AG10803 (cell line): ENCODE data around the gene KLF1.

ENCODE experiments used
- DNase-seq: peaks from one replicate; pipeline ENCODE4 v3.0.0; 2010; ENCODE audit warnings: low read depth
- H3K4me3 ChIP-seq: 2 replicates; pipeline ENCODE4 v1.5.1; 2011; ENCODE audit warnings: mild to moderate bottlenecking, low read length, control low read depth
- TF ChIP-seq, protein P1 (sequence below): conservative IDR thresholded peaks from 2 replicates; pipeline ENCODE4 v1.5.1; 2011; ENCODE audit warnings: mild to moderate bottlenecking, low read length, control low read depth, inconsistent platforms

The KLF1 gene

GRCh38 chr19:12886969-12887747 lies at the start of gene KLF1:
KLF1 (minus strand) TSS chr19:12887201; CDS start chr19:12887140, 61 bp downstream.
- H3K4me3 ChIP-seq = no peak within 1 kb of the TSS
- no peak for DNase-seq
- TF ChIP-seq, protein P1, sequence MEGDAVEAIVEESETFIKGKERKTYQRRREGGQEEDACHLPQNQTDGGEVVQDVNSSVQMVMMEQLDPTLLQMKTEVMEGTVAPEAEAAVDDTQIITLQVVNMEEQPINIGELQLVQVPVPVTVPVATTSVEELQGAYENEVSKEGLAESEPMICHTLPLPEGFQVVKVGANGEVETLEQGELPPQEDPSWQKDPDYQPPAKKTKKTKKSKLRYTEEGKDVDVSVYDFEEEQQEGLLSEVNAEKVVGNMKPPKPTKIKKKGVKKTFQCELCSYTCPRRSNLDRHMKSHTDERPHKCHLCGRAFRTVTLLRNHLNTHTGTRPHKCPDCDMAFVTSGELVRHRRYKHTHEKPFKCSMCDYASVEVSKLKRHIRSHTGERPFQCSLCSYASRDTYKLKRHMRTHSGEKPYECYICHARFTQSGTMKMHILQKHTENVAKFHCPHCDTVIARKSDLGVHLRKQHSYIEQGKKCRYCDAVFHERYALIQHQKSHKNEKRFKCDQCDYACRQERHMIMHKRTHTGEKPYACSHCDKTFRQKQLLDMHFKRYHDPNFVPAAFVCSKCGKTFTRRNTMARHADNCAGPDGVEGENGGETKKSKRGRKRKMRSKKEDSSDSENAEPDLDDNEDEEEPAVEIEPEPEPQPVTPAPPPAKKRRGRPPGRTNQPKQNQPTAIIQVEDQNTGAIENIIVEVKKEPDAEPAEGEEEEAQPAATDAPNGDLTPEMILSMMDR = no peak

DNA sequence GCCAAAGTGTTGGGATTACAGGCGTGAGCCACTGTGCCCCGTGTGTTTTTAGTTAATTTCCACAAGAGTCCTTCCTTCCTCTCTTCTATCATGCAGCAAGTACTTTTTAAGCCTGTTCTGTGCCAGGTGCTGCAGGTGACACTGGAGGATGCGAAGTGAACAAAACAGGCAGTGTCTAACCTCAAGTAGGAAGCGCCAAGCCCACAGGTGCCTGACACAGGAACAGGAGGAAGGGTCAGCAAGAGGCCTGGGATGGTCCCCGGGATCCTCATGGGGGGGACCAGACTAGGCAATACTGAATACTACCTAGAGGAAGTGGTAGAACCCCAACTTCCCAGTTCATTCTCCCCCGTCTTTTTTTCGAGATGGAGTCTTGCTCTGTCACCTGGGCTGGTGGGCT lies 49.6 kb upstream of the KLF1 start:
- DNase-seq = no peak
- no peak overlapping the region for H3K4me3 ChIP-seq

DNA sequence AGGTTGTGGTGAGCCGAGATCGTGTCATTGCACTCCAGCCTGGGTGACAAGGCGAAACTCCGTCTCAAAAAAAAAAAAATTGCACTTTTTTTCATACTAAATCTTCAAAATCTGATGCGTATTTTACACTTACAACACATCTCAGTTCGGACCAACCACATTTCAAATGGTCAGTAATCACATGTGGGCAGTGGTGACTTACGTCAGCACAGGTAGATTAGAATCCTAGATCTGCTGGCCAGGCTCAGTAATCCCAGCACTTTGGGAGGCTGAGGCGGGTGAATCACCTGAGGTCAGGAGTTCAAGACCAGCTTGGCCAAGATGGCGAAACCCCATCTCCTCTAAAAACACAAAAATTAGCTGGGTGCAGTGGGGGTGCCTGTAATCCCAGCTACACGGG lies 48.1 kb upstream of the KLF1 start:
- H3K4me3 ChIP-seq = no peak overlapping the region
- no peak for DNase-seq
- TF ChIP-seq, protein P1 = no peak

More for the DNA sequence above, 49.6 kb upstream of the KLF1 start:
- TF ChIP-seq, protein P1 = no peak

- peak within 1 kb of the TSS; percentile 96 for H3K4me3 ChIP-seq
- DNase-seq = peak; percentile 87
- TF ChIP-seq, protein P1 = no peak
Observed at GRCh38 chr19:12933287-12934072, 46.5 kb upstream of the KLF1 start, which contains the start of gene FARSA. FARSA (minus strand) TSS chr19:12933711; CDS start chr19:12933696, 15 bp downstream.

DNA sequence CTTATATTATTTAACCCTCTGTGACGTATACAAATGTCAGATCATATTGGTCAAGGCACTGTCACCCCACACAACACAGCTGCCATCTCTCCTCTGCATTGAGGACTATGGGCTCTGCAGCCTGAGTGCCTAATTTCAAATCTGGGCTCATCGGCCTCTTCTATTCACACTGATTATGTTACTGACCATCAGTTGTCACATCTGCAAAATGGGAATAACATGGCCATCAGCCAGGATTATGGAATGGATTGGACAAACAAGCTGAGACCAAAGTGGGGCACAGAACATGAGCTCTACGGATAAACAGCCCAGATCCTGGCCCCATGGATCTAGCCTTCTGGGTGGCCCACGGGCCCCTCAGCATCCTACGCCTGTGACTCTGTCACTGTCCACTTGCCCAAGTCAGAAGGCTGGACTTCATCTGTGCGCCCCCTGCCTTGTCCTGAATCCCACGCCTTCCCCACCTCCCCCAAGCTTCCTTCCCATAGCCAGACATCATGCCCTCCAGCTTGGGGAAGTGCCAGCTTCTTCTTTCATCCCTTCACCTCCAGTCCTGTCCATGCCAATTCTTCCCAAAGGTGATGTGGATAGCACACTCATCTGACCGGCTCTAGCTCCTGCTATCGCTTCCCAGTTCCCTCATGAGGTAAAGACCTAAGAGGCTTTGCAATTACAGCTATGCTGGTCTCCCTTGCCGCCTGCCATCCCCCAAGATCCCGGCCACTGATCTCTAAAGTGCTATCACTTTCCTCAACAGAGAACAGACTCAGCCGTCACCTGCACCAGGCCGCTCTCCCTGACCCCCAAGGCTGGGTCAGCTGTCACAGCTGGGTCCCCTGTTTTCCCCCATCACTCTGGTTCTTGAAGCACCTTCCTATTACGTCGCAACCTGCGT lies 45.6 kb upstream of the KLF1 start:
- peak overlapping the region; percentile 96 for H3K4me3 ChIP-seq
- TF ChIP-seq, protein P1 = no peak
- DNase-seq = no peak

DNA sequence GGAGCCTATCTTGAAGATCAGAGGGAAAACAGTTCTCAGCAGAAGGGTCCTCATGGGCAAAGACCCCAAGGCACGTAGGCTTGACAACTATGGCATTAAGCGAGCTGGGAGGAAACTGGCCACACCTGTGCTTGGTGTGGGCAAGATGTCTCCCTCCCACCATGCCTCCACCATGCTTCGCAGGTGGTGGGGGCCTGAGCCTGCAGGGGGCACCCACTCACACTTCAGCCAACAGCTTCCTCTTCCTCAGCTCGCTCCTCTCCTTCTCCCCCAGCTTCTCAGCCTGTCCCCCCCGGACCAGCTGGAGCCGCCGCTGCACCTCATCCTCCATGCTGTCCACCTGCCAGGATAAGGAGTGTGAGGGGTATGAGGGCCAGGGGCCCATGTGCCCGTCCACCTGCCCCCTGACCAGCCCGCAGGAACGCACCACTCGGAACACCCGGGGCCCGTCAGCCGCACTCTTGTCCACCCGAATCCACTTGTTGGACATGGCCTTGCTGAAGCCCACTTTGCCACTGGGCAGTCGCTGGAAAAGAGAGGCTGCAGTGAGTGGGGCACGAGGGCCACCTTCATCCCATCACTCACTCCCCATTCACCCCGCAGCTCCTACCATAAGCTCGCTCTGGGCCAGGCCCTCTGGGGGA lies 43.1 kb upstream of the KLF1 start:
- DNase-seq = no peak
- TF ChIP-seq, protein P1 = no peak
- H3K4me3 ChIP-seq = no peak overlapping the region
